ENCODE results near the gene BACE1-AS.
"Not testable (repeated sequence)": the region's sequence is repeated elsewhere in the genome, so short reads cannot be mapped to it uniquely, and the experiment has no call there.

Gene BACE1-AS

GRCh38 chr11:117290809-117291396 is at the start of gene BACE1-AS:
TSS of gene BACE1-AS (plus strand) at chr11:117291346.
- no peak for DNase-seq

DNA sequence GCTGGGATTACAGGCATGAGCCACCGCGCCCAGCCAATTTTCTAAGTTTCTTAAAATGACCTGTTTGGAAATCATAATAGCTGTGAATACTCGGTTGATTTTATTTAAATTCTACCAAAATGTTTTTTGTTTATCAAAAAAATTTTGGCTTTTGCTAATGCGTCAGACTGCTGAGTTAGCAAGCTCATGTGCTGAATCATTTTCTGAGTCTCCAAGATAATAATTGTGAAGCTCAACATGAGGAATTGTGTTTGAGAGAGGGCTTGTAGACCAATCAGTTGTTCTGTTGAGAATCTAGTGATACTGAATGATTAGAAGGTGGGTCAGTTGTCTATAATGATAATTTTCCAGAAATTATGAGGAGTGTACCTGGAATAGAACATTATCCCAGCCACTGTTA is 42.8 kb upstream of the BACE1-AS start:
- no peak for DNase-seq

GRCh38 chr11:117249571-117249970 is 41.6 kb upstream of the BACE1-AS start:
- DNase-seq = no peak

GRCh38 chr11:117251506-117251905 is 39.6 kb upstream of the BACE1-AS start:
- no peak for DNase-seq

GRCh38 chr11:117255966-117256365 is 35.2 kb upstream of the BACE1-AS start:
- DNase-seq = no peak

- DNase-seq = no peak
Observed at GRCh38 chr11:117256573-117256972, 34.6 kb upstream of the BACE1-AS start.

DNA sequence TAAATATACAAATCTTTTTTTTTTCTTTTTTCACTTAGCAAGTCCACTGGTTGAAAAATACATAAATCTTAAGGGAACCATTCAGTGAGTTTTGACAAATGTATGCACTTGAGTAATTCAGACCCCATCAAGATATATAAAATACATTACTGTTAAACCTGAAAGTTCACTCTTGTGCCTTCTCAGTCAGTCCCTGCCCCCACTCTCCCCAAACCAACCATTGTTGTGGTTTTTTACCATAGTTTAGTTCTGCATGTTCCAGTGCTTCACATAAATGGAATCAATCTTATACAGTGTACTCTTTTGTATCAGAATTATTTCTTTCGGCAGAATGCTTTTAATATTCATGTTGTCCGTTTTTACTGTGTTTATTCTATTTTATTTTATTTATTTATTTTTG is 32.6 kb upstream of the BACE1-AS start:
- DNase-seq = no peak

DNA sequence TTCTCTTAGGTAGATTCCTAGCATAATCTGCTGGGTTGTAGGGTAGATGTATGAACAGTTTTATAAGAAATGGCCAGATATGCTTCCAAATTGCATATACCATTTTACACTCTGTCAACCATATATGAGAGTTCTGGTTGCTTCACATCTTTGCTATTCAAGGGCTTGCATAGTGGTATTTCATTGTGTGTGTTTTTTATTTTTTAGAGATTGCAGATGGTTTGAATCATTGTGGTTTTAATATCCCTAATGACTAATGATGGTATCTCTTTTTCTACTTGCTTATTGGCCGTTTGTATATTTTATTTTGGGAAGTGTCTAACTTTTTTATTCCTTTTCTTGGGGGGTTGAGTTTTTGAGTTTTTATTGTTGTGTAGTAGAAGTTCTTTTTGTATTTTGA is 31.7 kb upstream of the BACE1-AS start:
- DNase-seq = no peak

- not testable (repeated sequence) for DNase-seq
Observed at GRCh38 chr11:117264624-117265323, 26.4 kb upstream of the BACE1-AS start.

DNA sequence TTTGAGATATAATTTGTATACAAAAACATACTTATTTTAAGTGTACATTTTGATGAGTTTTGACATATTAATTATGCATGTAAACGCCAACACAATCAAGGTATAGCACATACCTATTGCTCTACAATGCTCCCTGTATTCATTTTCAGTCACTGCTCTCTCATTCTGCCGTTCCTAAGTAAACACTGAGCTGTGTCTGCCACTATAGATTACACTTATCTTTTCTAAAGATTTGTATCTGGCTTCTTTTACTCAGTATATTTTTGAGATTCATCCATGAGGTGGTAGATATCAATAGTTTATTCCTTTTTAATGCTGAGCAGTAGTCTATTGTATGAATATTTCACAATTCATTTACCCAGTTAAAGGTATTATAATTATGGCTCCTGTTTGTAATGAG is 25.4 kb upstream of the BACE1-AS start:
- DNase-seq = no peak

DNA sequence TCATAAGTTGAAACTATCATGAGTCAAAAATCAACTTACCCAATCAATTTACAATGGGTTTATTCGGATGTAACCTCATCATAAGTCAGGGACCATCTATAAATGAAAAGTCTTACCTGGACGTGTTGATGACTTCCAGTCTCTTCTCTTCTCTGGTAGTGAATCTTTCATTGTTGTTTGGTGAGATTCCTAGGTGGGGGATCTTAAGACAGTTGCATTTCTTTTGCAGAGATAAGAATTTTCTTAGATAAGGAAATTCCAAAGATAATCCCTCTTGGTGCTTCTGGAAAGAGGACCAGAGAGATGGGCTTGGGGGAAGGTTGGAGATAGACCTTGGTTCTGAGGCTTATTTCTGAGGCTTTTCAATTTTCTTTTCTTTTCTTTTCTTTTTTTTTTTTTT is 21.3 kb upstream of the BACE1-AS start:
- DNase-seq = no peak

GRCh38 chr11:117271208-117271607 is 19.9 kb upstream of the BACE1-AS start:
- no peak for DNase-seq

DNA sequence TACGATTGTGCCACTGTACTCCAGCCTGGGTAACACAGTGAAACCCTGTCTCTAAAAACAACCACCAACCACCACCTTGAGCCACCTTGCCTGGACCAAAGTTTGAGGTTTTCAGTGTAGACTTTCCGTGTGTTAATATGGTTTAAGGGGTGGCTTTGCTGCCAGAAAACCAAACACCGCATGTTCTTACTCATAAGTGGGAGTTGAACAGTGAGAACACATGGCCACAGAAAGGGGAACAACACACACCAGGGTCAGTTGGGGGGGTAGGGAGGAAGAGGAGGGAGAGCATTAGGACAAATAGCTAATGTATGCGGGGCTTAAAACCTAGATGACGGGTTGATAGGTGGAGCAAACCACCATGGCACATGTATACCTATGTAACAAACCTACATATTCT is 19.0 kb upstream of the BACE1-AS start:
- not testable (repeated sequence) for DNase-seq

GRCh38 chr11:117273550-117274289 is 17.4 kb upstream of the BACE1-AS start:
- DNase-seq = no peak

DNA sequence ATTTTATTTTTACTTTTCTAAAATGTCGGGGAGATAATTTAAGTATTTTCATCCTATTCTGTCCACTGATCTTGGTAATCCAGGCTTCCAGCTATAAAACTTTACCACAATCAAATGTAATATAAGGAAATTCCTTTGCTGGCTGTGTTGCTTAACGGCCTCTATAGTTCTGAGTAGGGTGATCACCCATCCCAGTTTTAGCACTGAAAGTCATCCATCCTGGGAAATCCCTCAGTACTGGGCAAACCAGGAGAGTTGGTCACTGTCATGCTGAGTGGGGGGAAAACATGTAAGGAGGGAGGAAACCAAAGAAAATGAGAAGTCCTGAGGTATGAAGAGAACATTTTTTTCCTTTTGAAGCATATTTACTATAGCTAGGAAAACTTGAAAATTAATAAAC is 12.8 kb upstream of the BACE1-AS start:
- no peak for DNase-seq

DNA sequence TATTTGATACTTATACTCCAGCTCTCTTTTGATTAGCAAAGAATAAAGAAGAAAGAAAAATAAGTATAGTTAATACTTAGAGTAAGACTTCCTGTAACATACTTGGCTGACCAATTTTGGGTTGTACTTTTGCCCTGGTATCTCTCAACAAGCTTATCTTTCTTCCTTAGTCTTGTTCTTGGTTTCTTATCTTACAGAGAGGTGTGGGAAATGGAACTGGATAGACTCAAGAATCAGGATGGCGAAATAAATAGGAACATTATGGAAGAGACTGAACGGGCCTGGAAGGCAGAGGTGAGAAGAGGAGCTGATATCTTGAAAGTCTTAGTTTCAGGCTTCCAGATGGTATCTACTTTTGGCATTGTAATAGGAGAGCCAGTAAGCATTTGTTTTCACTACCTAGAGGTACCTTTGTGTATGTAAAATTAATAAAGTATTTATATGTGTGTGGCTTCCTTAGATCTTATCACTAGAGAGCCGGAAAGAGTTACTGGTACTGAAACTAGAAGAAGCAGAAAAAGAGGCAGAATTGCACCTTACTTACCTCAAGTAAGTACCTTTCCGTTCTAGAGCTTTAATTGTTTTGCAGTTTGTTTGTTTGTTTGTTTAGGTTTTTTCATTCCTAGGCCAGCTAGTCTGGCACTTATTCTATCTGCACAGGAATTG is 11.3 kb upstream of the BACE1-AS start:
- no peak for DNase-seq

DNA sequence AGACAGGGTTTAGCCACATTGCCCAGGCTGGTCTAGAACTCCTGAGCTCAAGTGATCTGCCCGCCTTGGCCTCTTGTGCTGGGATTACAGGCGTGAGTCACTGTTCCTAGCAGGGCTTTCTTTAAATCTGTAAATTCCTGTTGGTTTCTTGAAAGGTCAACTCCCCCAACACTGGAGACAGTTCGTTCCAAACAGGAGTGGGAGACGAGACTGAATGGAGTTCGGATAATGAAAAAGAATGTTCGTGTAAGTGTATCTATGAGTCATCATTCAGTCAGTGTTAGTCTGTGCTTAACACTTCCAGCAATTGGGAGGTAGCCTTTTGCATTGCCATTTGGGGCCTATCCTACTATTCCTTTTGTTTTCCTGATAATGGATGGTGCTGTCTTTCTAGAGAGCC is 10.0 kb upstream of the BACE1-AS start:
- no peak for DNase-seq

- DNase-seq = no peak
Observed at GRCh38 chr11:117281869-117282268, 9.3 kb upstream of the BACE1-AS start.

DNA sequence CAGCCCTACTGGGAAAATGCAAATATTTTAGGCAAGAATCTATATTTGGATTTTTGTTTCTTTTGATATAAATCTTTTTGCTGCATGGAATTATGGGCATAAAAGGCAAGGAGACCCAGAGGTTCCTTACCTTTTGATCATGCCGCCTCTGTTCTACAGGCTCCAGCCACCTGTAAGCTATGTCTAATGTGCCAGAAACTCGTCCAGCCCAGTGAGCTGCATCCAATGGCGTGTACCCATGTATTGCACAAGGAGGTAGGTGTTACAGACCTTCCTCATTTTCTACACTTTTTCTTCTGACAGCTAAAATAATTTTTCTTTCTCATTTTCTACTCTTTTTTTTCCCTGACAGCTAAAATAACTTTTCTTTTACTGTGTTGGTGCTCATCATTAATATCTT is 8.2 kb upstream of the BACE1-AS start:
- DNase-seq = no peak

- DNase-seq = no peak
Observed at GRCh38 chr11:117284053-117284452, 7.1 kb upstream of the BACE1-AS start.

DNA sequence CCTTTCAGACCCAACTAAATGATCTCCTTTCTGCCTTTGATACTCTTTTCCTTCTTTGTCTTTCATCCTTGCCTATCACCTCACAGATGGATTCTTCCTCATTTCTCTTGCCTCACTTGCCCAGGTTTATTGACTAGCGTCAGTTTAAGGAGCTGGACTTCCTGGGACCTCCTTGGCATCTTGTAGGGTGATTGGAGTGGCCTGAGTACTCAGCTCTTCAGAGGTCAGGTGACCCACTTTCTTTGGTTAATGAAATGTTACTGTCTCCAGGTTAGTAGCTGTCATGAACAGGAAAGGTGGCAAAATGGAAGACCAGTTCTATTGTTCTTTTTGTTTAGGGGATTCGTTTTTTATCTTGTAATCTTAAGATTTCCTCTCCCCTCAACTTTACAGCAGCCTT is 4.6 kb upstream of the BACE1-AS start:
- no peak for DNase-seq

DNA sequence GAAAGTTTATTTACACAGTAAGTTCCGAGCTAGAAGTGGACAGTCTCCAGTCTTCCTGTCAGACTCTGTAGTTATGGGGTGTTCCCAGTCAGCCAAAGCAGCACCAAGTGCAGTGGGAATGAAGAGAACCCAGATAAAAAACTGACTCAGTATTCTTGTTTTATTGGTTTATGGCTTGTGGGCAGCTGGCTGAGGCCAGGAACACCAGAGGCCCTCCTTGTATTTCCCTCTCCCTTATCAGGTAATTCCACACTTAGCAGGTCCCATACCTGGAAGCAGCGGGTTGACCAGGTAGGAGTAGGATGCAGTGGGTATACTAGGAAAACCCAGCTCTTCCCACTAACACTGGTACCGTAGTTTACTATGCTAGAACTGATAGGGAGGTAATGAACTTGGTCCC is 3.5 kb upstream of the BACE1-AS start:
- no peak for DNase-seq

DNA sequence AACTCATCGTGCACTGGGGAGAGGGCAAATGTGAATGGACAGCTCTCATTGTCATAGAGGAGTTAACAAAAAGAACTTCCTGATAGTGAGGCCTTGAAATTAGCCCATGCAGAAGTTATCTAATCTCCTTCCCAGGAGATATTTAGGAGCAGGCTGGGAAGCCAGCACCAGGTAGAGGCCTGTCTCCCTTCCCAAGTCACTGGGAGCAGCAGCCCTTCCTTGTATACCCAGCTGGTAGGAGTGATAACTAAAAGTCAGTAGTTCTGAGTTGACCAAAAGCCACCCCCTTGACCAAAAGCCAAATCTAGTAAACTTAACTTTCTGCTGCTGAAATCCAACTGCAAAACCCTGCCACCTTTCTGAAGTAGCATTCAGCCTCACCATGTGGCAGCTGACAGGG is 1.4 kb upstream of the BACE1-AS start:
- DNase-seq = no peak

DNA sequence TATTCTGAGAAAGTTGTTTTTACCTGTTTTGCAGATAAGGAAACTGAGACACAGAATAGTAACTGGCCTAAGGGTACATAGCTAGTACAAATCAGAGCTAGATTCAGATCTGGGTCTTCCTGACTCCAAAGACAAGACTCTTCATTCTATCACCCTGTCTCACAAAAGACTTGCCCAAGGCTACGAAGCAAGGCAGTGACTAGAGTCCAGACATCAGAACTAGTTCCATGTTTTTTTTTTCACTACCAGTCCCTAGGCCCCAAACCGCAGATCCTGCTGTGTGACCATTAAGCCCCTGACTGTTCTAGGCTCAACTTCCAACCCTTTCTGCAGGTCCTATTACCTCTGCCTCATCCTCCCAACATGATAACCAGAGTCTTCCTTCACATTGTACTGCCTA is 1.5 kb downstream of the BACE1-AS start:
- no peak for DNase-seq

Data from femur (tissue), 1 donor.